Measurements from ENCODE around the gene POLR3C.

The POLR3C gene

GRCh38 chr1:145843031-145843430 lies 19.0 kb downstream of the POLR3C start:
- TF ChIP-seq CTCF (IDR thresholded peaks at IDR 0.05; ENCODE audit: low read depth, low read length): no peak
- no peak for DNase-seq
- H3K36me3 ChIP-seq: peaks cover 41% of the 10 kb centered on the region
- H3K27me3 ChIP-seq: no peaks in the 10 kb centered on the region
- H3K4me1 ChIP-seq: no peaks in the 10 kb centered on the region
- no peaks in the 10 kb centered on the region for H3K9me3 ChIP-seq
- H3K4me3 ChIP-seq (ENCODE audit: low read depth, low read length): no peak overlapping the region

GRCh38 chr1:145845144-145845513 lies 21.1 kb downstream of the POLR3C start:
- Histone ChIP-seq H3K4me1 (no peaks in the 10 kb centered on the region), H3K4me3 (ENCODE audit: low read depth, low read length) (peak overlapping the region; percentile 77), H3K27me3 (no peaks in the 10 kb centered on the region), H3K9me3 (no peaks in the 10 kb centered on the region), H3K36me3 (peaks cover 20% of the 10 kb centered on the region)
- no peak for DNase-seq
- TF ChIP-seq CTCF (IDR thresholded peaks at IDR 0.05; ENCODE audit: low read depth, low read length): no peak

- Histone ChIP-seq H3K4me3 (ENCODE audit: low read depth, low read length) (peak within 1 kb of the TSS; percentile 77), H3K9me3 (no peaks in the 10 kb centered on the region), H3K27me3 (no peaks in the 10 kb centered on the region), H3K4me1 (no peaks in the 10 kb centered on the region), H3K36me3 (peaks cover 15% of the 10 kb centered on the region)
- peak; percentile 96 for TF ChIP-seq CTCF (IDR thresholded peaks at IDR 0.05; ENCODE audit: low read depth, low read length)
- peak; percentile 89 for DNase-seq
These were observed 21.6 kb downstream of the POLR3C start, which contains the start of gene NUDT17 for GRCh38 chr1:145845514-145846161. TSS of gene NUDT17 (plus strand) at chr1:145845630. CDS start at chr1:145845641, 11 bp downstream.

GRCh38 chr1:145846201-145846612 lies 22.2 kb downstream of the POLR3C start:
- Histone ChIP-seq H3K4me3 (ENCODE audit: low read depth, low read length) (peak overlapping the region; percentile 77), H3K9me3 (no peaks in the 10 kb centered on the region), H3K36me3 (peaks cover 9% of the 10 kb centered on the region), H3K27me3 (no peaks in the 10 kb centered on the region), H3K4me1 (no peaks in the 10 kb centered on the region)
- DNase-seq: peak; percentile 36
- TF ChIP-seq CTCF (IDR thresholded peaks at IDR 0.05; ENCODE audit: low read depth, low read length): peak; percentile 75

GRCh38 chr1:145847827-145848226 lies 23.8 kb downstream of the POLR3C start:
- Histone ChIP-seq H3K36me3 (peaks cover 1% of the 10 kb centered on the region; the same call in 1 of the 2 replicates), H3K27me3 (no peaks in the 10 kb centered on the region), H3K9me3 (no peaks in the 10 kb centered on the region), H3K4me1 (no peaks in the 10 kb centered on the region), H3K4me3 (ENCODE audit: low read depth, low read length) (no peak overlapping the region)
- DNase-seq: no peak
- no peak for TF ChIP-seq CTCF (IDR thresholded peaks at IDR 0.05; ENCODE audit: low read depth, low read length)

GRCh38 chr1:145849356-145850160 lies 25.6 kb downstream of the POLR3C start:
- Histone ChIP-seq H3K27me3 (no peaks in the 10 kb centered on the region), H3K4me3 (ENCODE audit: low read depth, low read length) (no peak overlapping the region), H3K9me3 (no peaks in the 10 kb centered on the region), H3K36me3 (peaks cover 8% of the 10 kb centered on the region), H3K4me1 (no peaks in the 10 kb centered on the region)
- peak; percentile 37 for TF ChIP-seq CTCF (IDR thresholded peaks at IDR 0.05; ENCODE audit: low read depth, low read length)
- DNase-seq: no peak
